ENCODE results near the gene ANKRD27. TPM values are rescaled to one million over a fixed set of nuclear protein-coding genes. Genes with fewer than 3 reads are reported as not detected.
A peak's percentile ranks its signal among the peaks of the same experiment; 100 is the strongest.

The ANKRD27 gene
- total RNA-seq, 4 donors from 2014 or later = 19.5 to 29.2 (median 21.5) TPM

- peaks cover 32 to 68% (median 43%) of the 10 kb centered on the region in 3 donors for H3K4me1 ChIP-seq
- H3K9me3 ChIP-seq = no peaks in the 10 kb centered on the region
- DNase-seq = peak; percentile 27
- peak overlapping the region; percentile 56 to 96 (median 80) for H3K4me3 ChIP-seq
- peaks cover 0 to 17% (median 0%) of the 10 kb centered on the region in 3 donors for H3K36me3 ChIP-seq
- intact Hi-C loops (cut with DNase I) = no loop called here
- H3K27me3 ChIP-seq = no peaks in the 10 kb centered on the region
- no peak for TF ChIP-seq POLR2A (IDR thresholded peaks at IDR 0.05)
- no peak for TF ChIP-seq CTCF (IDR thresholded peaks at IDR 0.05)
- H3K27ac ChIP-seq = peak overlapping the region; percentile 82 to 97 (median 90)
- 0% methylated on average over 4 of the region's 93 CpGs; no CpG with 5 or more reads in 1 of the 2 donors for WGBS, 2 donors
Measured at GRCh38 chr19:32691952-32692726, 17.2 kb upstream of the ANKRD27 start.

- intact Hi-C loops (cut with DNase I) = no loop called here
- TF ChIP-seq CTCF (IDR thresholded peaks at IDR 0.05) = no peak
- peak in 2 of 4 donors; percentile 60 to 77 for TF ChIP-seq POLR2A (IDR thresholded peaks at IDR 0.05)
- peak within 1 kb of the TSS; percentile 82 to 97 (median 90) for H3K27ac ChIP-seq
- no peaks in the 10 kb centered on the region for H3K27me3 ChIP-seq
- 15 to 19% methylated on average over 6 to 7 of the region's 32 CpGs for WGBS, 2 donors
- H3K36me3 ChIP-seq = peaks cover 0 to 10% (median 0%) of the 10 kb centered on the region in 3 donors
- no peaks in the 10 kb centered on the region for H3K9me3 ChIP-seq
- peak within 1 kb of the TSS; percentile 56 to 96 (median 80) for H3K4me3 ChIP-seq
- H3K4me1 ChIP-seq = peaks cover 32 to 62% (median 43%) of the 10 kb centered on the region in 3 donors
- no peak for DNase-seq
Measured at GRCh38 chr19:32691291-32691951, 16.4 kb upstream of the ANKRD27 start, which contains the start of gene NUDT19. NUDT19 (plus strand) TSS chr19:32691821; CDS start chr19:32691961, 140 bp downstream.

- intact Hi-C loops (cut with DNase I) = no loop called here
- 82 to 100% methylated on average over 1 of the region's 1 CpG for WGBS, 2 donors
- Histone ChIP-seq H3K27ac (no peak overlapping the region), H3K4me3 (no peak overlapping the region), H3K27me3 (no peaks in the 10 kb centered on the region), H3K4me1 (peaks cover 19 to 31% (median 19%) of the 10 kb centered on the region in 3 donors), H3K36me3 (no peaks in the 10 kb centered on the region), H3K9me3 (no peaks in the 10 kb centered on the region)
- no peak for TF ChIP-seq POLR2A (IDR thresholded peaks at IDR 0.05)
- no peak for TF ChIP-seq CTCF (IDR thresholded peaks at IDR 0.05)
- no peak for DNase-seq
Measured at GRCh38 chr19:32688311-32688710, 13.3 kb upstream of the ANKRD27 start.

GRCh38 chr19:32687681-32688080 lies 12.7 kb upstream of the ANKRD27 start:
- Histone ChIP-seq H3K9me3 (no peaks in the 10 kb centered on the region), H3K4me1 (peaks cover 13 to 26% (median 14%) of the 10 kb centered on the region in 3 donors), H3K27me3 (no peaks in the 10 kb centered on the region), H3K27ac (no peak overlapping the region), H3K4me3 (no peak overlapping the region), H3K36me3 (no peaks in the 10 kb centered on the region)
- intact Hi-C loops (cut with DNase I) = no loop called here
- DNase-seq = no peak
- 82 to 98% methylated on average over 4 of the region's 4 CpGs for WGBS, 2 donors
- TF ChIP-seq POLR2A (IDR thresholded peaks at IDR 0.05) (no peak), CTCF (IDR thresholded peaks at IDR 0.05) (no peak)

All from esophagus squamous epithelium (tissue), 5 donors.